Testis (tissue), 2 donors: ENCODE results near the gene KRT7.

Experiments
- POLR2A ChIP-seq: fragments of 450-650 bp; IDR thresholded peaks from one replicate; pipeline ENCODE4 v1.6.1; 2017; ENCODE audit warnings: antibody characterized with exemption, mild to moderate bottlenecking, moderate library complexity
- TF ChIP-seq, protein P1 (sequence below), 3 experiments: fragments of 450-650 bp in 2 of 3; fragments of 200-600 bp in 1 of 3; sonication (generic) in 1 of 3; IDR thresholded peaks; one replicate each; pipeline ENCODE4 v1.5.1; 2016 to 2019; ENCODE audit warnings: antibody characterized with exemption in 3 of 3, mild to moderate bottlenecking in 2 of 3, moderate library complexity in 1 of 3

DNA sequence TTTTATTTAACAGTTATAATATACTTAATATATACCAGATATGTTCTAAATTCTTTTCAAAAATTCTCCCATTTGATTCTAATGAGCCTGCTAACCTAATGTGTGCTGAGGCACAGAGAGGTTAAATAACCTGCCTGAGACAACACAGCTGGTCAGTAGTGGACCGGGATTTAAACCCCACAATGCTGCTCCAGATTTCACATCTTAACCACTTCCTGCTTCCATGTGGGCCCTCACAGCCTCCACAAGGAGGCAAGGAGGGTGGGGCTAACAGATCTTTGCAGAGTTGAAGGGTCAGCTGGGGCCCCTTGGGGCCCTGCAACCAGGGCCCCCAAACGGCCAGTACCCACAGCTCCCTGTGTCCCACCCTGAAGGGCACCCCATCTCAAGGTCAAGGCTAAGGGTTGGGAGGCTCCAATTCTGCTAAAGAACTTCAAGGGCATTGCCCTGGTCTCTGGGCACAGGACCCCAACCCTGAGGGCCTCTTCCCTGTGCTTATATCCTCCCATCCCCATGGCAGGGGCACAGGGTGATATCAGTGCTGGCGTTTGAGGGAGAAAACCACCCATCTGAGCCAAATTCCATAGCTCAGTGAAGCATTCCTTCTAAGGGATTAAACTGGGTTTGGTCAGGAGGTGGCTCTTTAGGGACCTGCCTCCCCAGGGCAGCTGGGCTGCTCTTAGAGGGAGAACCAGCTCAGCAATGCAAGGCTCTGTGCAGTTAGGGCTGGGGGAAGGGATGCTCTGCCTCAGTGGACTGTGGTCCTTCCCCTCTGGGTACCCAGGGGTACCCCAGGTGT is 43.5 kb upstream of the KRT7 start:
- TF ChIP-seq, protein P1, sequence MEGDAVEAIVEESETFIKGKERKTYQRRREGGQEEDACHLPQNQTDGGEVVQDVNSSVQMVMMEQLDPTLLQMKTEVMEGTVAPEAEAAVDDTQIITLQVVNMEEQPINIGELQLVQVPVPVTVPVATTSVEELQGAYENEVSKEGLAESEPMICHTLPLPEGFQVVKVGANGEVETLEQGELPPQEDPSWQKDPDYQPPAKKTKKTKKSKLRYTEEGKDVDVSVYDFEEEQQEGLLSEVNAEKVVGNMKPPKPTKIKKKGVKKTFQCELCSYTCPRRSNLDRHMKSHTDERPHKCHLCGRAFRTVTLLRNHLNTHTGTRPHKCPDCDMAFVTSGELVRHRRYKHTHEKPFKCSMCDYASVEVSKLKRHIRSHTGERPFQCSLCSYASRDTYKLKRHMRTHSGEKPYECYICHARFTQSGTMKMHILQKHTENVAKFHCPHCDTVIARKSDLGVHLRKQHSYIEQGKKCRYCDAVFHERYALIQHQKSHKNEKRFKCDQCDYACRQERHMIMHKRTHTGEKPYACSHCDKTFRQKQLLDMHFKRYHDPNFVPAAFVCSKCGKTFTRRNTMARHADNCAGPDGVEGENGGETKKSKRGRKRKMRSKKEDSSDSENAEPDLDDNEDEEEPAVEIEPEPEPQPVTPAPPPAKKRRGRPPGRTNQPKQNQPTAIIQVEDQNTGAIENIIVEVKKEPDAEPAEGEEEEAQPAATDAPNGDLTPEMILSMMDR (IDR thresholded peaks at IDR 0.05): no peak
- no peak for TF ChIP-seq POLR2A
